MCF 10A (cell line): ENCODE data around the gene ANKRD11. TPM values are rescaled to one million over a fixed set of nuclear protein-coding genes. Genes with fewer than 3 reads are reported as not detected.
"Not testable (repeated sequence)": the region's sequence is repeated elsewhere in the genome, so short reads cannot be mapped to it uniquely, and the experiment has no call there.

Experiments
- BruUV-seq: library from RNA; stranded (reverse); fragments of 400-500 nt; replicated peaks from 2 replicates; lab custom pipeline; 2021; lab: Mats Ljungman, UMichigan
- CTCF ChIA-PET: fragments of 300-600 bp; sonication (Branson Sonifier 250); formaldehyde crosslinking; extraction: SDS; loops from one replicate; lab custom pipeline; 2021; ENCODE audit warnings: antibody characterized with exemption, inconsistent platforms; lab: Yijun Ruan, JAX
- POLR2A ChIA-PET: fragments of 300-600, 350-650 bp; sonication (Branson Sonifier 250); formaldehyde crosslinking; extraction: SDS; loops from one replicate; lab custom pipeline; 2020; ENCODE audit warnings: antibody characterized with exemption, inconsistent platforms; lab: Yijun Ruan, JAX
- DNase-seq: peaks from one replicate; pipeline ENCODE4 v3.0.0-alpha.2; 2018; ENCODE audit not compliant: unreplicated experiment
- H3K27ac Mint-ChIP-seq: one replicate; pipeline ENCODE4 v1.8.0; 2022; ENCODE audit warnings: mild to moderate bottlenecking, low read depth, mixed read lengths; ENCODE audit not compliant: unreplicated experiment
- H3K27me3 Mint-ChIP-seq: one replicate; pipeline ENCODE4 v1.8.0; 2022; ENCODE audit warnings: mixed read lengths; ENCODE audit not compliant: insufficient read depth, unreplicated experiment
- H3K36me3 Mint-ChIP-seq: one replicate; pipeline ENCODE4 v1.8.0; 2022; ENCODE audit warnings: mild to moderate bottlenecking, moderate library complexity, mixed read lengths; ENCODE audit not compliant: insufficient read depth, unreplicated experiment
- H3K4me1 Mint-ChIP-seq: one replicate; pipeline ENCODE4 v1.8.0; 2022; ENCODE audit warnings: mixed read lengths; ENCODE audit not compliant: insufficient read depth, unreplicated experiment
- H3K4me3 Mint-ChIP-seq: one replicate; pipeline ENCODE4 v1.8.0; 2022; ENCODE audit warnings: mild to moderate bottlenecking, moderate library complexity, mixed read lengths; ENCODE audit not compliant: unreplicated experiment
- H3K9me3 Mint-ChIP-seq: one replicate; pipeline ENCODE4 v1.8.0; 2022; ENCODE audit warnings: mixed read lengths; ENCODE audit not compliant: unreplicated experiment
- CTCF ChIP-seq: fragments of 200-600 bp; IDR thresholded peaks from one replicate; pipeline ENCODE4 v1.8.0; 2022; ENCODE audit warnings: antibody characterized with exemption, mild to moderate bottlenecking; ENCODE audit not compliant: unreplicated experiment
- intact Hi-C: fragments of 100-400 bp; cut with micrococcal nuclease; formaldehyde crosslinking; loops from 2 replicates; pipeline ENCODE4 v1.14.1; 2022
- total RNA-seq: library from RNA; stranded (reverse); gene quantifications from 2 replicates; pipeline ENCODE4 v1.2.3, GENCODE V29; 2022

The ANKRD11 gene
- total RNA-seq, 1 experiment from 2014 or later: 237 TPM

- intact Hi-C loops: no loop called here
- Mint-ChIP-seq H3K4me3 (no peak overlapping the region), H3K4me1 (peaks cover 34% of the 10 kb centered on the region), H3K9me3 (no peaks in the 10 kb centered on the region), H3K27ac (no peak overlapping the region), H3K36me3 (peaks cover 43% of the 10 kb centered on the region), H3K27me3 (no peaks in the 10 kb centered on the region)
- no TSS peak for BruUV-seq
- DNase-seq: no peak
- CTCF ChIA-PET: interaction anchor here (0.6 to 1.2 kb wide), 3 partner anchors 18 to 1588 kb away, joined by 3 to 4 read pairs (median 3); no protein-coding TSS in a partner anchor
- POLR2A ChIA-PET: no interaction called here
- TF ChIP-seq CTCF: no peak
These were observed 52.9 kb downstream of the ANKRD11 start for GRCh38 chr16:89437251-89437987.

GRCh38 chr16:89436366-89436765, 54.0 kb downstream of the ANKRD11 start:
- no peak for DNase-seq
- POLR2A ChIA-PET: interaction anchor here (0.6 to 1.0 kb wide), 3 partner anchors 19 to 57 kb away, joined by 3 to 4 read pairs (median 4); no protein-coding TSS in a partner anchor
- H3K36me3 Mint-ChIP-seq: peaks cover 43% of the 10 kb centered on the region
- no peaks in the 10 kb centered on the region for H3K9me3 Mint-ChIP-seq
- H3K4me1 Mint-ChIP-seq: peaks cover 24% of the 10 kb centered on the region
- intact Hi-C loops: no loop called here
- CTCF ChIA-PET: interaction anchor here (0.5 to 0.9 kb wide), 2 partner anchors 12 to 680 kb away, joined by 3 read pairs; no protein-coding TSS in a partner anchor
- H3K4me3 Mint-ChIP-seq: no peak overlapping the region
- no peak overlapping the region for H3K27ac Mint-ChIP-seq
- TF ChIP-seq CTCF: no peak
- H3K27me3 Mint-ChIP-seq: no peaks in the 10 kb centered on the region
- no TSS peak for BruUV-seq

- peaks cover 32% of the 10 kb centered on the region for H3K36me3 Mint-ChIP-seq
- BruUV-seq, H3K27me3 Mint-ChIP-seq, H3K27ac Mint-ChIP-seq, intact Hi-C loops, H3K9me3 Mint-ChIP-seq, H3K4me3 Mint-ChIP-seq, CTCF ChIA-PET, POLR2A ChIA-PET, DNase-seq: not testable (repeated sequence)
- H3K4me1 Mint-ChIP-seq: peaks cover 18% of the 10 kb centered on the region
These were observed 55.3 kb downstream of the ANKRD11 start for GRCh38 chr16:89435059-89435458.

GRCh38 chr16:89434490-89434889, 55.9 kb downstream of the ANKRD11 start:
- intact Hi-C loops: no loop called here
- H3K27me3 Mint-ChIP-seq: no peaks in the 10 kb centered on the region
- H3K9me3 Mint-ChIP-seq: no peaks in the 10 kb centered on the region
- DNase-seq: no peak
- ChIA-PET CTCF (interaction anchor here (0.8 kb wide), 1 partner anchor 22 kb away, joined by 4 read pairs; no protein-coding TSS in a partner anchor), POLR2A (no interaction called here)
- H3K4me1 Mint-ChIP-seq: peaks cover 12% of the 10 kb centered on the region
- H3K36me3 Mint-ChIP-seq: peaks cover 26% of the 10 kb centered on the region
- H3K27ac Mint-ChIP-seq: no peak overlapping the region
- no peak overlapping the region for H3K4me3 Mint-ChIP-seq
- no peak for TF ChIP-seq CTCF
- no TSS peak for BruUV-seq

- H3K36me3 Mint-ChIP-seq: peaks cover 19% of the 10 kb centered on the region
- BruUV-seq, H3K4me3 Mint-ChIP-seq, intact Hi-C loops, H3K9me3 Mint-ChIP-seq, H3K27ac Mint-ChIP-seq, H3K27me3 Mint-ChIP-seq, DNase-seq, CTCF ChIA-PET: not testable (repeated sequence)
- peaks cover 10% of the 10 kb centered on the region for H3K4me1 Mint-ChIP-seq
- POLR2A ChIA-PET: interaction anchor here (0.5 to 0.6 kb wide), 2 partner anchors 13 to 35 kb away, joined by 3 to 5 read pairs; no protein-coding TSS in a partner anchor
These were observed 56.9 kb downstream of the ANKRD11 start for GRCh38 chr16:89433363-89433984.
